Erythroblast (primary cell): ENCODE results near the gene FBXL17.

ENCODE experiments used
- DNase-seq, 2 experiments: peaks; one replicate each; lab custom pipeline; 2025; lab: John Stamatoyannopoulos, UW
- GATA1 ChIP-seq: IDR thresholded peaks from 2 replicates; pipeline ENCODE4 v1.6.1; 2011; ENCODE audit warnings: low read depth, mild to moderate bottlenecking, control low read depth, low read length, moderate library complexity
- POLR2A ChIP-seq: IDR thresholded peaks from 2 replicates; pipeline ENCODE4 v1.6.1; 2011; ENCODE audit warnings: mild to moderate bottlenecking, low read length

FBXL17 gene

GRCh38 chr5:107815109-107815508 is 566.8 kb downstream of the FBXL17 start:
- no peak for DNase-seq

GRCh38 chr5:107814183-107814827 is 567.6 kb downstream of the FBXL17 start:
- no peak for DNase-seq
- TF ChIP-seq GATA1 (no peak), POLR2A (no peak)

More at GRCh38 chr5:107815109-107815508, 566.8 kb downstream of the FBXL17 start:
- TF ChIP-seq GATA1 (no peak), POLR2A (no peak)

GRCh38 chr5:107813559-107813958 is 568.3 kb downstream of the FBXL17 start:
- DNase-seq: no peak
- TF ChIP-seq POLR2A: no peak
- no peak for TF ChIP-seq GATA1

GRCh38 chr5:107812570-107813141 is 569.2 kb downstream of the FBXL17 start:
- no peak for DNase-seq

GRCh38 chr5:107809201-107810034 is 572.5 kb downstream of the FBXL17 start:
- no peak for TF ChIP-seq GATA1
- no peak for TF ChIP-seq POLR2A
- DNase-seq: no peak

More at GRCh38 chr5:107812570-107813141, 569.2 kb downstream of the FBXL17 start:
- no peak for TF ChIP-seq GATA1
- TF ChIP-seq POLR2A: no peak
